Mucosa of descending colon (tissue), 3 donors: ENCODE data around the gene ZNF594. TPM values are rescaled to one million over a fixed set of nuclear protein-coding genes. Genes with fewer than 3 reads are reported as not detected.
"Not testable (repeated sequence)": the region's sequence is repeated elsewhere in the genome, so short reads cannot be mapped to it uniquely, and the experiment has no call there.

Experiments used
- ATAC-seq: fragments of 200-7000 bp; cut with Tn5 transposase; one replicate; pipeline ENCODE4 v1.9.1; 2020; ENCODE audit warnings: mild to moderate bottlenecking, moderate library complexity
- DNase-seq, 3 donors: peaks; one replicate each; pipeline ENCODE4 v3.0.0-alpha.2; 2020
- H3K36me3 ChIP-seq: fragments of 200-600 bp; one replicate; pipeline ENCODE4 v1.8.0; 2021; ENCODE audit warnings: low read depth, mild to moderate bottlenecking
- H3K4me1 ChIP-seq: fragments of 200-600 bp; one replicate; pipeline ENCODE4 v1.8.0; 2021; ENCODE audit warnings: low read depth, mild to moderate bottlenecking
- H3K4me3 ChIP-seq: fragments of 200-600 bp; one replicate; pipeline ENCODE4 v1.8.0; 2021; ENCODE audit warnings: mild to moderate bottlenecking
- H3K9me3 ChIP-seq: fragments of 200-600 bp; one replicate; pipeline ENCODE4 v1.8.0; 2021; ENCODE audit warnings: mild to moderate bottlenecking
- intact Hi-C, 2 donors: fragments of 100-400 bp; cut with DNase I in 1 of 2; cut with micrococcal nuclease in 1 of 2; formaldehyde crosslinking; loops; one replicate each; pipeline versions ENCODE4 v1.11.0 to v1.11.1; 2022; cut with DNase I, micrococcal nuclease
- total RNA-seq, 3 donors: library from RNA; stranded (reverse); fragmentation: NEBNext Ultra II Directional in 2 of 3; extraction: Animal tissue kit (Norgen Biotek cat#: 25700) in 2 of 3; gene quantifications; one replicate each; pipeline versions ENCODE4 v1.2.1 to v1.2.4, GENCODE V29; 2021 to 2023
- TF ChIP-seq, protein P1 (sequence below): fragments of 200-600 bp; IDR thresholded peaks from one replicate; pipeline ENCODE4 v1.8.0; 2022; ENCODE audit warnings: antibody characterized with exemption, mild to moderate bottlenecking
- donor health status: DM: no; HTN: no; CAD: no; lungs with moderate emphysema.
- donor health status: DM: no; HTN: no; CAD: no.
- donor health status: DM: no; HTN: yes; CAD: no.

Gene ZNF594
- total RNA-seq, 3 donors from 2014 or later: 4.7 to 10.9 (median 6.5) TPM

GRCh38 chr17:5219536-5219935, 27.9 kb upstream of the ZNF594 start:
- H3K4me1 ChIP-seq: no peaks in the 10 kb centered on the region
- TF ChIP-seq, protein P1, sequence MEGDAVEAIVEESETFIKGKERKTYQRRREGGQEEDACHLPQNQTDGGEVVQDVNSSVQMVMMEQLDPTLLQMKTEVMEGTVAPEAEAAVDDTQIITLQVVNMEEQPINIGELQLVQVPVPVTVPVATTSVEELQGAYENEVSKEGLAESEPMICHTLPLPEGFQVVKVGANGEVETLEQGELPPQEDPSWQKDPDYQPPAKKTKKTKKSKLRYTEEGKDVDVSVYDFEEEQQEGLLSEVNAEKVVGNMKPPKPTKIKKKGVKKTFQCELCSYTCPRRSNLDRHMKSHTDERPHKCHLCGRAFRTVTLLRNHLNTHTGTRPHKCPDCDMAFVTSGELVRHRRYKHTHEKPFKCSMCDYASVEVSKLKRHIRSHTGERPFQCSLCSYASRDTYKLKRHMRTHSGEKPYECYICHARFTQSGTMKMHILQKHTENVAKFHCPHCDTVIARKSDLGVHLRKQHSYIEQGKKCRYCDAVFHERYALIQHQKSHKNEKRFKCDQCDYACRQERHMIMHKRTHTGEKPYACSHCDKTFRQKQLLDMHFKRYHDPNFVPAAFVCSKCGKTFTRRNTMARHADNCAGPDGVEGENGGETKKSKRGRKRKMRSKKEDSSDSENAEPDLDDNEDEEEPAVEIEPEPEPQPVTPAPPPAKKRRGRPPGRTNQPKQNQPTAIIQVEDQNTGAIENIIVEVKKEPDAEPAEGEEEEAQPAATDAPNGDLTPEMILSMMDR: no peak
- DNase-seq (no peak), ATAC-seq (no peak)
- no peak overlapping the region for H3K4me3 ChIP-seq
- intact Hi-C loops: no loop called here
- no peaks in the 10 kb centered on the region for H3K36me3 ChIP-seq
- H3K9me3 ChIP-seq: no peaks in the 10 kb centered on the region

GRCh38 chr17:5217562-5217961, 25.9 kb upstream of the ZNF594 start:
- ATAC-seq, H3K4me3 ChIP-seq, DNase-seq, H3K36me3 ChIP-seq, intact Hi-C loops, H3K9me3 ChIP-seq, H3K4me1 ChIP-seq: not testable (repeated sequence)

GRCh38 chr17:5211458-5211857, 19.8 kb upstream of the ZNF594 start:
- TF ChIP-seq, protein P1: no peak
- Histone ChIP-seq H3K9me3 (no peaks in the 10 kb centered on the region), H3K4me3 (no peak overlapping the region), H3K36me3 (no peaks in the 10 kb centered on the region), H3K4me1 (no peaks in the 10 kb centered on the region)
- no peak for ATAC-seq
- DNase-seq: no peak
- intact Hi-C loops: no loop called here

DNA sequence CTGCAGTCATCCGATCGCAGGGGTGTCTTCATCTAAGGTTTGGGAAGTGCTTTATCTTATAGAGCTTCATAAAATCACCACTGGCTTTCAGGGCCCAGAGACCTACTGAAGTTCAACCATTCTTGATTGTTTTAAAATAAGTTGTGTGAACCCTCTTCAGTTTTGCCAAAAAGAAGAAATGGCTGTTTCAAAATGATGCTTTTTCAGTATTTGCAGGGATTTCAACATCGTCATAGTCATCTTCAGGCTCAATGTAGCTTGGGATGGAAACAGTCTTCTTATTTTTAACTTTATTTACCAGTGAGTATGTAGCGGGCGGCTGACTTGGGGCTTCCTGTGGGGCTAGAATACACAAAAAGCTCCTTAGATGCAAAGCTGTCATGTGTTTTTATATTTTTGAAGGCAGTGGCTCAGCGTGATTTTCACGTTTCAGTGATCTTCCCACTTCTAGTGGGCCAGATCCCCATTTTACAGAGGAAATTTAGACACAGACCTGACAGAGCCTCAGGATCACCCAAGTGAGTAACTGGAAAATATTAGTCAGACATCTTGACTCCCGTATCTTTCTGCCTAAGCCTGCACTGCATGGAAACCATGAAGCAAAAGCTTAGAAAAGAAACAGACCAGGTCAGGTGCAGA, 19.1 kb upstream of the ZNF594 start:
- TF ChIP-seq, protein P1: no peak
- no peaks in the 10 kb centered on the region for H3K36me3 ChIP-seq
- no peaks in the 10 kb centered on the region for H3K9me3 ChIP-seq
- DNase-seq: no peak
- H3K4me3 ChIP-seq: no peak overlapping the region
- peak; percentile 40 for ATAC-seq
- no peaks in the 10 kb centered on the region for H3K4me1 ChIP-seq
- intact Hi-C loops: no loop called here

DNA sequence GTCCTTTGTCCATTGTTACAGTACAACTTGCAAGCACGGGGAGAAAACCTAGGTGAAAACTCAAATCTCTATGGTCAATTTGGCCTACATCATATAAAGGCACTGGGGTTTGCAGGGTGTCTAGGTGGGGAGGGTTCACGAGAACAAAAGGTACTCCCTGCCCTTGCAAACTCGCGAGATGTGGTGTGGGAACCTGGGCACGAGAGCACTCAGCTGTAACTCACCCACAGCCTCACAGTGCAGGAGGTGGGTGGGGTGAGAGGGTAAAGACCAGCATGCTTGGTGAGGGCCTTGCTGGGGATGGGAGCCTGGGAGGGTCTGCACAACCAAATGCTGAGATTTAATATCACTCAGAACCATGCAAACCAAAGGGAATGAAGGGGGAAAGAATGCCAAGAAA, 18.4 kb upstream of the ZNF594 start:
- Histone ChIP-seq H3K4me3 (no peak overlapping the region), H3K9me3 (no peaks in the 10 kb centered on the region), H3K36me3 (no peaks in the 10 kb centered on the region), H3K4me1 (no peaks in the 10 kb centered on the region)
- intact Hi-C loops: no loop called here
- TF ChIP-seq, protein P1: no peak
- no peak for DNase-seq
- ATAC-seq: peak; percentile 19

DNA sequence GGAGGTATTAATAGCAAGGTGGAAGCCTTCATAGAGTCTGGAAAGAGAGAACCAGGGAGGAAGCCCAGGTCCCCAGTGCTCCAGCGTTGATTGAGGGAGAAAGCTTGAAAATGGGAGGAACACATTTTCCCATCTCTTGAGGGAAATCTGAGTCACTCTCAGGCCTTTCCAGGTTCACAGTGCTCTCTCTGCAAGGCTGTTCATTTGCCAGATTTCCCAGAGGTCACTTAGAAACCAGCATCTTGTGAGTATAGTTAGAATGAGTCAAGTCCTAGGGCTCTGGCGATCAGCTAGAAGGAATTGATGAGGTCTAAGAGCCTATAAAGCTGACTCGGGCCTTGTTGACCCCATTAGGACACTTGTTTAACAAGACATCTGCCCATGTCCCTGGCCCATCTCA, 17.7 kb upstream of the ZNF594 start:
- H3K4me1 ChIP-seq: no peaks in the 10 kb centered on the region

More for the DNA sequence above, 17.7 kb upstream of the ZNF594 start:
- TF ChIP-seq, protein P1: no peak
- Histone ChIP-seq H3K36me3 (no peaks in the 10 kb centered on the region), H3K4me3 (no peak overlapping the region), H3K9me3 (no peaks in the 10 kb centered on the region)
- DNase-seq (no peak), ATAC-seq (no peak)
- intact Hi-C loops: no loop called here
